Vagina (tissue), 2 donors: Measurements from ENCODE around the gene ETV3.

Source experiments
- POLR2A ChIP-seq, 2 donors: fragments of 450-650 bp; IDR thresholded peaks; one replicate each; pipeline ENCODE4 v1.6.1; 2017; ENCODE audit warnings: antibody characterized with exemption in 2 of 2, mild to moderate bottlenecking in 2 of 2, moderate library complexity in 2 of 2
- POLR2AphosphoS5 ChIP-seq, 2 donors: sonication (generic); formaldehyde crosslinking; IDR thresholded peaks; one replicate each; pipeline ENCODE4 v1.9.0; 2017; ENCODE audit warnings: antibody characterized with exemption in 2 of 2, mild to moderate bottlenecking in 2 of 2, low read depth in 1 of 2; ENCODE audit not compliant: insufficient read depth in 1 of 2
- TF ChIP-seq, protein P1 (sequence below), 3 experiments: fragments of 450-650 bp in 2 of 3; fragments of 200-600 bp in 1 of 3; sonication (generic) in 1 of 3; IDR thresholded peaks; one replicate each; pipeline ENCODE4 v1.5.1; 2017 to 2019; ENCODE audit warnings: antibody characterized with exemption in 3 of 3, mild to moderate bottlenecking in 2 of 3, moderate library complexity in 2 of 3

GRCh38 chr1:157150631-157151030, 12.4 kb upstream of the ETV3 start:
- no peak for TF ChIP-seq POLR2AphosphoS5 (IDR thresholded peaks at IDR 0.05; ENCODE audit: insufficient read depth in 1 of 2, low read depth in 1 of 2)
- TF ChIP-seq POLR2A (IDR thresholded peaks at IDR 0.05): no peak
- TF ChIP-seq, protein P1, sequence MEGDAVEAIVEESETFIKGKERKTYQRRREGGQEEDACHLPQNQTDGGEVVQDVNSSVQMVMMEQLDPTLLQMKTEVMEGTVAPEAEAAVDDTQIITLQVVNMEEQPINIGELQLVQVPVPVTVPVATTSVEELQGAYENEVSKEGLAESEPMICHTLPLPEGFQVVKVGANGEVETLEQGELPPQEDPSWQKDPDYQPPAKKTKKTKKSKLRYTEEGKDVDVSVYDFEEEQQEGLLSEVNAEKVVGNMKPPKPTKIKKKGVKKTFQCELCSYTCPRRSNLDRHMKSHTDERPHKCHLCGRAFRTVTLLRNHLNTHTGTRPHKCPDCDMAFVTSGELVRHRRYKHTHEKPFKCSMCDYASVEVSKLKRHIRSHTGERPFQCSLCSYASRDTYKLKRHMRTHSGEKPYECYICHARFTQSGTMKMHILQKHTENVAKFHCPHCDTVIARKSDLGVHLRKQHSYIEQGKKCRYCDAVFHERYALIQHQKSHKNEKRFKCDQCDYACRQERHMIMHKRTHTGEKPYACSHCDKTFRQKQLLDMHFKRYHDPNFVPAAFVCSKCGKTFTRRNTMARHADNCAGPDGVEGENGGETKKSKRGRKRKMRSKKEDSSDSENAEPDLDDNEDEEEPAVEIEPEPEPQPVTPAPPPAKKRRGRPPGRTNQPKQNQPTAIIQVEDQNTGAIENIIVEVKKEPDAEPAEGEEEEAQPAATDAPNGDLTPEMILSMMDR (IDR thresholded peaks at IDR 0.05): no peak
